HCT116 (cell line): Measurements from ENCODE around the gene OR10P1. TPM values are rescaled to one million over a fixed set of nuclear protein-coding genes. Genes with fewer than 3 reads are reported as not detected.

Experiments used
- ATAC-seq: fragments of 200-7000 bp; cut with Tn5 transposase; 2 replicates; pipeline ENCODE4 v1.9.1; 2020; ENCODE audit warnings: mild to moderate bottlenecking, moderate library complexity
- BruUV-seq: library from RNA; stranded (reverse); fragments of 400-500 nt; replicated peaks from 2 replicates; lab custom pipeline; 2021; lab: Mats Ljungman, UMichigan
- CTCF ChIA-PET: fragments of 300-600 bp; sonication (Branson Sonifier 250); formaldehyde crosslinking; loops from one replicate; lab custom pipeline; 2021; ENCODE audit warnings: antibody characterized with exemption; lab: Charles Lee
- POLR2A ChIA-PET: fragments of 300-600, 350-600 bp; sonication (Branson Sonifier 250); formaldehyde crosslinking; loops from one replicate; lab custom pipeline; 2021; ENCODE audit warnings: antibody characterized with exemption; lab: Charles Lee
- RAD21 ChIA-PET, 2 experiments: fragments of 300-600 bp; sonication (Branson Sonifier 250); formaldehyde crosslinking; loops; one replicate each; lab custom pipeline; 2023; ENCODE audit warnings: low total read pairs in 2 of 2; ENCODE audit not compliant: uncharacterized antibody in 2 of 2, unreplicated experiment in 2 of 2, low non-redundant PET in 1 of 2; lab: Charles Lee
- DNase-seq: peaks from one replicate; pipeline ENCODE4 v3.0.0-alpha.2; 2010; ENCODE audit warnings: low read depth, low spot score
- H2AFZ ChIP-seq: fragments of 200-600 bp; shearing (Covaris generic), sonication (generic); 2 replicates; pipeline ENCODE4 v1.6.1; 2017; ENCODE audit warnings: low read depth, mixed run types, mixed read lengths, antibody characterized with exemption, low read length; ENCODE audit not compliant: poor library complexity, severe bottlenecking
- H3K27ac ChIP-seq: 2 replicates; pipeline ENCODE4 v1.5.1; 2012; ENCODE audit warnings: low read depth, low read length
- H3K27me3 ChIP-seq: fragments of 200-600 bp; sonication (generic); 2 replicates; pipeline ENCODE4 v1.6.1; 2016; ENCODE audit warnings: mixed run types, low read length, mixed read lengths; ENCODE audit not compliant: insufficient read depth
- H3K36me3 ChIP-seq, 2 experiments: fragments of 200-500 bp in 1 of 2; fragments of 200-600 bp in 1 of 2; sonication (Bioruptor generic) in 1 of 2; sonication (generic) in 1 of 2; 2 replicates each; pipeline versions ENCODE4 v1.5.1 to v1.6.1; 2014 to 2016; ENCODE audit warnings: low read length in 2 of 2, inconsistent platforms in 1 of 2, mixed read lengths in 1 of 2, mixed run types in 1 of 2; ENCODE audit not compliant: insufficient read depth in 2 of 2, control insufficient read depth in 1 of 2
- H3K4me1 ChIP-seq, 2 experiments: fragments of 200-600 bp in 1 of 2; sonication (generic) in 1 of 2; 2 replicates each; pipeline versions ENCODE4 v1.5.1 to v1.6.1; 2012 to 2017; ENCODE audit warnings: low read length in 2 of 2, inconsistent platforms in 1 of 2, mild to moderate bottlenecking in 1 of 2, mixed read lengths in 1 of 2, mixed run types in 1 of 2, moderate library complexity in 1 of 2; ENCODE audit not compliant: insufficient read depth in 2 of 2, control insufficient read depth in 1 of 2
- H3K4me2 ChIP-seq: fragments of 200-600 bp; sonication (generic); 2 replicates; pipeline ENCODE4 v1.6.1; 2017; ENCODE audit warnings: mixed run types, low read length, mixed read lengths
- H3K4me3 ChIP-seq, 2 experiments: fragments of 200-600 bp in 1 of 2; sonication (generic) in 1 of 2; replicated peaks in 1 of 2; 2 replicates each; pipeline ENCODE4 v1.5.1; 2011 to 2016; ENCODE audit warnings: low read length in 2 of 2, control low read depth in 1 of 2, low read depth in 1 of 2, mild to moderate bottlenecking in 1 of 2, mixed read lengths in 1 of 2, mixed run types in 1 of 2
- H3K79me2 ChIP-seq: fragments of 200-600 bp; sonication (generic); 2 replicates; pipeline ENCODE4 v1.6.1; 2017; ENCODE audit warnings: mild to moderate bottlenecking, mixed run types, low read length, moderate library complexity, mixed read lengths; ENCODE audit not compliant: insufficient read depth
- H3K9ac ChIP-seq: fragments of 200-600 bp; sonication (generic); 2 replicates; pipeline ENCODE4 v1.6.1; 2016; ENCODE audit warnings: low read length, mixed read lengths
- H3K9me2 ChIP-seq: fragments of 200-600 bp; sonication (generic), shearing (Covaris generic); 2 replicates; pipeline ENCODE4 v1.6.1; 2017; ENCODE audit warnings: mixed run types, mild to moderate bottlenecking, moderate library complexity; ENCODE audit not compliant: insufficient read depth
- H3K9me3 ChIP-seq, 2 experiments: fragments of 200-500 bp in 1 of 2; fragments of 200-600 bp in 1 of 2; sonication (Bioruptor generic) in 1 of 2; sonication (generic) in 1 of 2; 2 replicates each; pipeline ENCODE4 v1.6.1; 2014 to 2017; ENCODE audit warnings: low read length in 2 of 2, mixed read lengths in 2 of 2, inconsistent platforms in 1 of 2, low read depth in 1 of 2, mild to moderate bottlenecking in 1 of 2, mixed run types in 1 of 2, moderate library complexity in 1 of 2; ENCODE audit not compliant: control insufficient read depth in 1 of 2, insufficient read depth in 1 of 2
- H4K20me1 ChIP-seq: fragments of 200-600 bp; sonication (generic), shearing (Covaris generic); 2 replicates; pipeline ENCODE4 v1.6.1; 2017; ENCODE audit warnings: mixed run types, mild to moderate bottlenecking, moderate library complexity; ENCODE audit not compliant: insufficient read depth
- ATF3 ChIP-seq: IDR thresholded peaks from 2 replicates; pipeline ENCODE4 v1.6.1; 2012
- CBX3 ChIP-seq: IDR thresholded peaks from 2 replicates; pipeline ENCODE4 v1.6.1; 2012; ENCODE audit warnings: low read depth
- CEBPB ChIP-seq: IDR thresholded peaks from 2 replicates; pipeline ENCODE4 v1.6.1; 2012; ENCODE audit warnings: low read depth
- CTCF ChIP-seq, 3 experiments: fragments of 200-600 bp in 1 of 3; sonication (generic) in 1 of 3; IDR thresholded peaks in 2 of 3; conservative IDR thresholded peaks in 1 of 3; 2 replicates each; pipeline ENCODE4 v1.5.1; 2012 to 2017; ENCODE audit warnings: low read depth in 2 of 3, low read length in 2 of 3, antibody characterized with exemption in 1 of 3, borderline replicate concordance in 1 of 3, control low read depth in 1 of 3, mild to moderate bottlenecking in 1 of 3, mixed read lengths in 1 of 3, mixed run types in 1 of 3, moderate library complexity in 1 of 3; ENCODE audit not compliant: insufficient read depth in 1 of 3
- EGR1 ChIP-seq: IDR thresholded peaks from 2 replicates; pipeline ENCODE4 v1.6.1; 2012; ENCODE audit warnings: low read depth
- EZH2 ChIP-seq: fragments of 200-600 bp; sonication (generic); IDR thresholded peaks from 2 replicates; pipeline ENCODE4 v1.6.1; 2017; ENCODE audit warnings: antibody characterized with exemption, mixed run types
- EZH2phosphoT487 ChIP-seq: fragments of 200-600 bp; IDR thresholded peaks from 2 replicates; pipeline ENCODE4 v1.6.1; 2018; ENCODE audit warnings: antibody characterized with exemption, borderline replicate concordance
- FOSL1 ChIP-seq: IDR thresholded peaks from 2 replicates; pipeline ENCODE4 v1.6.1; 2012; ENCODE audit warnings: low read depth
- POLR2AphosphoS5 ChIP-seq: IDR thresholded peaks from 2 replicates; pipeline ENCODE4 v1.6.1; 2011; ENCODE audit warnings: mild to moderate bottlenecking, low read depth, low read length, moderate library complexity
- REST ChIP-seq: IDR thresholded peaks from 2 replicates; pipeline ENCODE4 v1.6.1; 2012; ENCODE audit warnings: low read depth
- SIN3A ChIP-seq: IDR thresholded peaks from 2 replicates; pipeline ENCODE4 v1.6.1; 2012; ENCODE audit warnings: low read depth
- SP1 ChIP-seq: IDR thresholded peaks from 2 replicates; pipeline ENCODE4 v1.6.1; 2012; ENCODE audit warnings: low read depth
- SRF ChIP-seq: IDR thresholded peaks from 2 replicates; pipeline ENCODE4 v1.6.1; 2012; ENCODE audit warnings: low read depth
- TCF7L2 ChIP-seq: IDR thresholded peaks from 2 replicates; pipeline ENCODE4 v1.7.0; 2011; ENCODE audit warnings: borderline replicate concordance, inconsistent platforms; ENCODE audit not compliant: insufficient read depth, insufficient read length; ENCODE audit errors: extremely low read depth
- YY1 ChIP-seq: IDR thresholded peaks from 2 replicates; pipeline ENCODE4 v1.6.1; 2011; ENCODE audit warnings: low read length, low read depth, moderate library complexity, mild to moderate bottlenecking; ENCODE audit not compliant: insufficient replicate concordance; ENCODE audit errors: extremely low read depth
- ZBTB33 ChIP-seq: IDR thresholded peaks from 2 replicates; pipeline ENCODE4 v1.6.1; 2011; ENCODE audit warnings: mild to moderate bottlenecking, low read length, moderate library complexity; ENCODE audit not compliant: insufficient replicate concordance; ENCODE audit errors: extremely low read depth
- ZFX ChIP-seq: fragments of 450-650 bp; IDR thresholded peaks from 2 replicates; pipeline ENCODE4 v1.6.1; 2017
- ZNF274 ChIP-seq: fragments of 200-500 bp; sonication (Bioruptor generic); IDR thresholded peaks from 2 replicates; pipeline ENCODE4 v1.6.1; 2014; ENCODE audit warnings: mild to moderate bottlenecking, low read depth, low read length, inconsistent platforms
- intact Hi-C: fragments of 100-400 bp; cut with micrococcal nuclease; formaldehyde crosslinking; loops from 2 replicates; pipeline ENCODE4 v1.10.0; 2022
- total RNA-seq: library from RNA; stranded (reverse); gene quantifications from one replicate; pipeline ENCODE4 v1.2.1, GENCODE V29; 2021; ENCODE audit not compliant: unreplicated experiment

Gene OR10P1
- total RNA-seq, 1 experiment from 2014 or later = not detected

- H3K9me2 ChIP-seq = no peaks in the 10 kb centered on the region
- H3K9me3 ChIP-seq = no peaks in the 10 kb centered on the region
- H3K4me1 ChIP-seq = peaks cover 0 to 3% of the 10 kb centered on the region in 2 experiments; a peak in 1 of 4 replicates
- CTCF ChIA-PET = no interaction called here
- DNase-seq = no peak
- no peak overlapping the region for H3K9ac ChIP-seq
- POLR2A ChIA-PET = no interaction called here
- TF ChIP-seq ZBTB33 (no peak), ZNF274 (no peak), YY1 (no peak), SP1 (no peak), ATF3 (no peak), CBX3 (no peak), FOSL1 (no peak), EGR1 (no peak), POLR2AphosphoS5 (no peak), REST (no peak), SRF (no peak), TCF7L2 (no peak), CTCF (IDR thresholded peaks at IDR 0.05 in 2 of 3, conservative IDR thresholded peaks at IDR 0.05 in 1 of 3; ENCODE audit: borderline replicate concordance in 1 of 3, insufficient read depth in 1 of 3, low read depth in 2 of 3, low read length in 2 of 3) (no peak), EZH2 (no peak), CEBPB (no peak), EZH2phosphoT487 (no peak), ZFX (no peak), SIN3A (no peak)
- TF ChIP-seq, all 23 proteins: peak for 0
- BruUV-seq = no TSS peak
- Histone ChIP-seq H2AFZ (no peak overlapping the region), H3K4me3 (no peak overlapping the region), H4K20me1 (no peaks in the 10 kb centered on the region), H3K27ac (no peak overlapping the region), H3K79me2 (no peaks in the 10 kb centered on the region), H3K36me3 (no peaks in the 10 kb centered on the region), H3K4me2 (no peak overlapping the region), H3K27me3 (peaks cover 26% of the 10 kb centered on the region; the same call in 1 of the 2 replicates)
- RAD21 ChIA-PET = no interaction called here
- no peak for ATAC-seq
- intact Hi-C loops = no loop called here
These were observed 12.6 kb upstream of the OR10P1 start for GRCh38 chr12:55624056-55624455.
